Calu3 (cell line): ENCODE results near the gene PSMD1. TPM values are rescaled to one million over a fixed set of nuclear protein-coding genes. Genes with fewer than 3 reads are reported as not detected.

Experiments
- BruUV-seq: library from RNA; stranded (reverse); fragments of 400-500 nt; replicated peaks from 2 replicates; lab custom pipeline; 2021; lab: Mats Ljungman, UMichigan
- CTCF ChIA-PET: fragments of 300-600 bp; sonication (Branson Sonifier 250); formaldehyde crosslinking; loops from one replicate; lab custom pipeline; 2022; ENCODE audit warnings: antibody characterized with exemption; lab: Charles Lee
- DNase-seq: peaks from one replicate; pipeline ENCODE4 v3.0.0; 2022
- H3K27ac Mint-ChIP-seq: one replicate; pipeline ENCODE4 v1.8.0; 2022; ENCODE audit warnings: mixed read lengths; ENCODE audit not compliant: unreplicated experiment
- H3K27me3 Mint-ChIP-seq: one replicate; pipeline ENCODE4 v1.8.0; 2022; ENCODE audit warnings: mixed read lengths; ENCODE audit not compliant: unreplicated experiment
- H3K36me3 Mint-ChIP-seq: one replicate; pipeline ENCODE4 v1.8.0; 2022; ENCODE audit warnings: mild to moderate bottlenecking, moderate library complexity, mixed read lengths; ENCODE audit not compliant: insufficient read depth, unreplicated experiment
- H3K4me1 Mint-ChIP-seq: one replicate; pipeline ENCODE4 v1.8.0; 2022; ENCODE audit warnings: mild to moderate bottlenecking, low read depth, mixed read lengths; ENCODE audit not compliant: unreplicated experiment
- H3K4me3 Mint-ChIP-seq: one replicate; pipeline ENCODE4 v1.8.0; 2022; ENCODE audit warnings: mild to moderate bottlenecking, low read depth, moderate library complexity, mixed read lengths; ENCODE audit not compliant: unreplicated experiment
- H3K9me3 Mint-ChIP-seq: one replicate; pipeline ENCODE4 v1.8.0; 2022; ENCODE audit warnings: low read depth, mixed read lengths; ENCODE audit not compliant: unreplicated experiment
- CTCF ChIP-seq: fragments of 200-600 bp; IDR thresholded peaks from one replicate; pipeline ENCODE4 v1.8.0; 2022; ENCODE audit warnings: antibody characterized with exemption; ENCODE audit not compliant: unreplicated experiment
- intact Hi-C: fragments of 100-400 bp; cut with micrococcal nuclease; formaldehyde crosslinking; loops from one replicate; pipeline ENCODE4 v1.10.0; 2022; ENCODE audit not compliant: unreplicated experiment
- total RNA-seq: library from RNA; stranded (reverse); gene quantifications from 2 replicates; pipeline ENCODE4 v1.2.3, GENCODE V29; 2022

Gene PSMD1
- total RNA-seq, 1 experiment from 2014 or later: 135 TPM

DNA sequence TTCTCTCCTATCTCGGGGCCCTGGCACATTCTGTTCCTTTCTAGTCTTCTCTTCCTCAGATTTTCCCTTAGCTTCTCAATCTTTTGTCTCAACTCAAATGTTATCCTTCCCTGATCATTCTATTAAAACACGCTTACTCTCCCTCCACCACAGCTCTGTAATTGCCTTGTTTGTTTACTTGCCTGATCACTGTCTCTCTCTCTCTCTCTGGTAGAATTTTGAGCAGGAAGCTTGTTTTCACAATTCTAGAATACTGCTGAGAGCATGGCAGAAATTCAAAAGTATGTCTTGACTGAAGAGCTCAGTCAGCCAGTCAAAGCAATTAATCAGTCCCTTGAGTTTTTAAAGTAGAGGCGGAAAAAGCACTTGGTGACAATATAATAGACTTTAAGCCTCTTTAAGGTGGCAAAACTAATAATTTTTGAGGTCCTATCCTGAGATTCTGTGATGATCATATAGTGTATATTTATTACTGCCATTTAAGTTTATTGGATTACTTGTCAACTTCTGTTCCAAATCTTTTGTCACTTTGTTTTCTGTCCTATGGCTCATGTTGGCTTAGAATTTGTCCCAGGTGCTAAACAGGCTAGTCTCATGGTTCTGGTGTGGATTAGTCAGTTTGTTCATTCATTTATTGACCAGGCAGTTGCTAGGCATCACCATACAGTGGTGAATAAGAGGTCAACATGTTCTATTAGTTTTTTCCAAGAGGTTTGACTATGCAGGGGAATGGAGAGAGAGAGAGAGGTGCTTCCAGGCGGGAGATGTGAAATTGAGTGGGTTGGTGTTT, 2.3 kb downstream of the PSMD1 start:
- intact Hi-C loops: loop anchor here (10.0 kb wide), 1 partner anchor 154 kb away; no protein-coding TSS in a partner anchor
- Mint-ChIP-seq H3K36me3 (peaks cover 50% of the 10 kb centered on the region), H3K27me3 (peaks cover 8% of the 10 kb centered on the region), H3K9me3 (no peaks in the 10 kb centered on the region), H3K4me3 (peak overlapping the region; percentile 85), H3K4me1 (peaks cover 30% of the 10 kb centered on the region), H3K27ac (peak overlapping the region; percentile 54)
- no peak for DNase-seq
- CTCF ChIA-PET: no interaction called here
- no peak for TF ChIP-seq CTCF
- BruUV-seq: no TSS peak

GRCh38 chr2:231059756-231060155, 3.1 kb downstream of the PSMD1 start:
- CTCF ChIA-PET: no interaction called here
- peak overlapping the region; percentile 54 for H3K27ac Mint-ChIP-seq
- no peak for DNase-seq

DNA sequence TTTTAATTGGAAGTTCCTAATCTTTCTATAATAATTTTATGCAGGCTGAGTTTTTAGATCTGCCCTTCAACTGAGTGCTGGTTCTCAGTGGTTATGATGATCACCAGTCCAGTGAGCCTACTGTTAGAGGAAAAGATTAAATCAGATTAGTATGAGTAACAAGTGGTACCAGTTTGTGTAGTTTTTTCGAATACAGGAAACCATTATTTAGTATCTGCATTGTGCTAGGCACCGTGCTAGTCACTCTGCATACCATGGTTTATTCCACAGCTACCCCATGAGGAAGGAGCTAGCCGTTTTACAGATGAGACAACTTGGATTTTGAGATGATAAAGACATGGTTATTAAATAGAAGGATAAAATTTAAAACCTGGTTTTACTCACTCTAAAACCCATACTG, 6.1 kb downstream of the PSMD1 start:
- H3K9me3 Mint-ChIP-seq: no peaks in the 10 kb centered on the region
- H3K27ac Mint-ChIP-seq: no peak overlapping the region
- peaks cover 47% of the 10 kb centered on the region for H3K36me3 Mint-ChIP-seq
- no peak for TF ChIP-seq CTCF
- DNase-seq: no peak
- H3K4me1 Mint-ChIP-seq: peaks cover 30% of the 10 kb centered on the region
- no peaks in the 10 kb centered on the region for H3K27me3 Mint-ChIP-seq
- no TSS peak for BruUV-seq
- H3K4me3 Mint-ChIP-seq: no peak overlapping the region
- intact Hi-C loops: no loop called here
- CTCF ChIA-PET: interaction anchor here (1.4 kb wide), 1 partner anchor 10 kb away, joined by 3 read pairs; no protein-coding TSS in a partner anchor

More at GRCh38 chr2:231059756-231060155, 3.1 kb downstream of the PSMD1 start:
- H3K4me1 Mint-ChIP-seq: peaks cover 30% of the 10 kb centered on the region
- peak overlapping the region; percentile 85 for H3K4me3 Mint-ChIP-seq
- no TSS peak for BruUV-seq
- TF ChIP-seq CTCF: no peak
- H3K27me3 Mint-ChIP-seq: no peaks in the 10 kb centered on the region
- peaks cover 51% of the 10 kb centered on the region for H3K36me3 Mint-ChIP-seq
- intact Hi-C loops: loop anchor here (10.0 kb wide), 1 partner anchor 155 kb away; no protein-coding TSS in a partner anchor
- H3K9me3 Mint-ChIP-seq: no peaks in the 10 kb centered on the region

DNA sequence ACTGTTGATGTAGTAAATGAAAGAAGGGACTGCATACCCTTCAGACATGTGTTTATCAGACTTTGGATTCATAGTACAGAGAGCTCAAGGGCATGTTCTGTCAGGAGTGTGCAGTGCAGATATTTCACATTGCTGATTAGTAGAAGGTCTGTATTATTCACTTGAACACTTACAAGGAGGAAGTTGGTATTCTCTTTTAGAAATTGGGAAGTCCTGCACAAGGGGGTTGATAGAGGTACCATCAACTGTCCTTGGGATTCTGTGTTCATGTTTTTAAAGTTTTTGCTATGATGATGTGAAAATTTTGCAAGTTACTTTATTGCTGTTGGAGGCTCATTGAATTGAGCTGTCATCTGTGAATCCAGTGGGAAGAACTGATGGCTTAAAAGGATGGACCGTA, 6.7 kb downstream of the PSMD1 start:
- no peak for DNase-seq
- H3K4me1 Mint-ChIP-seq: peaks cover 30% of the 10 kb centered on the region
- BruUV-seq: no TSS peak
- no peaks in the 10 kb centered on the region for H3K9me3 Mint-ChIP-seq
- H3K27me3 Mint-ChIP-seq: no peaks in the 10 kb centered on the region
- CTCF ChIA-PET: interaction anchor here (1.4 kb wide), 1 partner anchor 10 kb away, joined by 3 read pairs; no protein-coding TSS in a partner anchor
- H3K4me3 Mint-ChIP-seq: no peak overlapping the region
- H3K27ac Mint-ChIP-seq: no peak overlapping the region
- TF ChIP-seq CTCF: no peak
- H3K36me3 Mint-ChIP-seq: peaks cover 50% of the 10 kb centered on the region
- intact Hi-C loops: no loop called here
